NCI-H2081 (cell line): Measurements from ENCODE around the gene SEC14L3.
"Not testable (repeated sequence)": the region's sequence is repeated elsewhere in the genome, so short reads cannot be mapped to it uniquely, and the experiment has no call there.

Experiments
- DNase-seq, 2 experiments: peaks; one replicate each; lab custom pipeline; 2025; lab: John Stamatoyannopoulos, UW

The SEC14L3 gene

GRCh38 chr22:30485362-30485988, 13.7 kb upstream of the SEC14L3 start:
- DNase-seq: peak in 1 of 2 experiments; percentile 6

DNA sequence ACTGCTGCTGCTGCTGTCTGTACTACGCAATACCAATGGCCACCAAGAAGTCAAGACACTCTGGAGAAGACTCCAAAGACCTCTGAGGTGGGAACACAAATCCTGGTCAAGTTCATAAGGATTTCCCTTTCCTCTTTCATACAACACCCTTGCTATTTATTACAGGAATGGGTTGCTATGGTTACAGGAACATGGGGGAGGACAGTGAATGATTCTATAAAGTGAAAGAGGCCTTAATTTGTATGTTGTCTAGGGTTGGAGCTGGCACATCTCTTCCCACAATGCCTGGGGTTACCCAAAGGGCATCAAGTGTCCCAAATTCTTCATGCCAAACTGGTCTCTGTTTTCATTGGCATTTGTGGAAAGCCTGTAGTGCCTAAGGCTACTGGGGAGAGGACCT, 11.4 kb upstream of the SEC14L3 start:
- DNase-seq: no peak

- DNase-seq: no peak
These were observed 9.9 kb upstream of the SEC14L3 start for GRCh38 chr22:30481711-30482110.

DNA sequence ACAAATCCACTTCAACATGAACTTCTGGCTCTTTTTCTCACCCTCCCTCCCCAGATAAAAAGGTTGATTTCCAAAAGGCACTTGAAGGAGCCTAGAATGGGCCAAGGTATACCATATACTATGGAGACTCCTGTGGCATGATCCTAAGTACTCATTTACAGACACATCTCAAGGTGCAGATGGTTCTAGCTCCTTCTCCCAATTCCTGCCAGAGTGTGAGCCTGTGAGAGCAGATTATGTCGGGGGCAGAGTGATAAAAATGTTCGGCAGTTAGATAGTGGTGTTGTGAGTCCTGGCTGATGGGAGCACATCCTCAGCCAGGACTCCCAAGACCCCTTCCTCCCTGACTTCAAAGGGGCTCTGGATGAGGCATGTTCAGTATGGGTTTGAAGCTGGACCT, 8.2 kb upstream of the SEC14L3 start:
- DNase-seq: no peak

DNA sequence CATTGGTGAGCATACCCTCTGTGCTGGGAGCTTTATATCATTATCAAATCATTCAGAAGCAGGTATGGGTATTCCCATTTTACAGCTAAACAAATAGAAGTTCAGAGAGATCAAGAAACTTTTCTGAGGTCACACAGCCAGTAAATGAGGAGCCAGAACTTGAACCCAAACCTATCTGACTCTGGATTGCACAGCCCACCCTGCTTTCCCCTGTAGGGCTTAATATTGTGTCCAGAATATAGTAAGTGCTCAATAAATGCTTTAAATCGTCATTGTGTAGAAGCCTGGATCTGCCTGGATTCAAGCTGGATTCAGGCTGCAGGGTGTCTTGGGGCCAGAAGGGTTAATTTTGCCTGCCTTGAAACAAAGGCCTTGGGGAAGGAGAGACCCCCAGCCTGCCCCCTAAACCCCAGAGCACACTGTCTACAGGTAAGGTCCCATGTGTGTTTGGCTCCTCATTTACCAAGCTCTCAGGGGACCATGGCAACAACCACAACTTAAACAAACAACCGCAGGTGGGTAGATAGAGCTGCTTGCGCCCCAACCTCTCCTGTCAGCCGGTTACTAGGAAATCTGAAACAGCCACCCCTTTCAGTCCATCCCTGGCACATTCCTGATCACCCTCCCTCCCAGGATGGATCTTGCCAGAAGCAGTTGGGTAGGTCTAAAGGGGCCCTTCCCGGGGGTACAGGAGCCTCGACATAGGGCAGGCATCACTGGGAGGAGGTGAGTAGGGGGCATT, 3.0 kb upstream of the SEC14L3 start:
- peak; percentile 26 to 37 for DNase-seq

GRCh38 chr22:30474121-30474520, 2.3 kb upstream of the SEC14L3 start:
- no peak for DNase-seq

DNA sequence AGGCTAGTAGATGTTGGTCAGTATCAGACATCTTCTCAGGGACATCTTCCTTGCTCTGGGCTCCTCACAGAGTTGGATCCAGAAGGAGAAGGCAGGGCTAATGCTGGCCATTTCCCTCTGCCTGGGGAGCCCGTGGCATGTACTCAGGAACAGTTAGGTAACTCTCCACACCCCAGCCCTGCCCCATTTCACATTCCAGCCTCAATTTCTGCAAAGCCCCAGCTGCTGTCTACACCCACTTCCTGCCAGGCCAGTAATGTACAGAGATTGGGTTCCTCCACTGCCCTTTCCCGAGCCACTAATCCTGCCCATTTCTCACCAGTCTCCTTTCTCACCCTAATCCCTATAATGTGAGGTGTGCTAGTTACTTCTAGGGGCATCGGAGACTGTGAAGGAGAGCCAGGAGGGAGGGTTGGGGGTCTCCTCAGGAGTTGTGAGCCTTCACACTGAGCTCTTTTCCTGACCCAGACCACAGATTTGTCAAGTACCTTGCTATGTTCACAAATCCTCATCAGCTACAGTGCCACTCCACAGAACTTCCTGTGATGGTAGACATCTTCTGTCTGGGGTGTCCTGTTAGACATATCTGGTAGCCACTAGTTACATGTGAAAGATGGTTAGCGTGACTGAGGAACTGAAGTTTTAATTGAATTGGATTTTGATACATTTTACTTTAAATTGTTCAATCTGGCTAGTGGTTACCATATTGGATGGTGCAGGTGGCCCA, 1.3 kb upstream of the SEC14L3 start:
- no peak for DNase-seq

GRCh38 chr22:30470655-30471054, 1.2 kb downstream of the SEC14L3 start:
- DNase-seq: no peak

DNA sequence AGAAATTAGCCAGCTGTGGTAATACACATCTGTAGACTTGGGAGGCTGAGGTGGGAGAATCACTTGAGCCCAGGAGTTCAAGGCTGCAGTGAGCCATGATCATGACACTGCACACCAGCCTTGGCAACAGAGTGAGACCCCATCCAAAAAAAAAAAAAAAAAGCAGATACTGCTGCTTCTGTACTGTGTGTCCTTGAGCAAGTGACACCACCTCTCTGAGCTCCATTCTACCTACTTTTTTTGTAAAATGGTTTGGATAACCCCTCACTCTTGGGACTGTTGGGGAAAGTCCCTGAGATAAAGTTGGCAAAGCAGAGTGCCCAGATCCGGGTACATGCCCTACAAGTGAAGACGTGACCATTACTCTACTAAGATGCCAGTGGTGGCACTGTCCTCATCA, 2.7 kb downstream of the SEC14L3 start:
- DNase-seq: no peak

- DNase-seq: not testable (repeated sequence)
These were observed 11.3 kb downstream of the SEC14L3 start for GRCh38 chr22:30460555-30460954.

DNA sequence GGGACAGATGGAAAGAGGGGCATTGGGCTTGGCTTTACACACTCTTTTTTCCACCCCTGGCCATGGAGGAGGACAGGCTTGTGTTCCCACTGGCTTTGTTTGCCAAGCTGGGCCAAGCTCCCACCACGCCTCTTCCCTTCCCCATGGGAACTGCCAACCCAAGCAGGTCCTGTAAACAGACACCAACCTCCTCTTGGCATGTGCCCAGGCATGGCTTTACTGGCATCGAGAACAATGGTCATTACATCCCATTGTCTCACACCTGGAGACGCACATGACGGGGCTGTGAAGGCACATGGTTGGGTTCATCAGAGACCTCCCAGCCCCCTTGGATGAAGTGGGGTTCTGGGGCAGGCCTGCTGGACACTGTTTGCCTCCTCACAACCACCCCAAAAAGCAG, 11.7 kb downstream of the SEC14L3 start:
- DNase-seq: peak; percentile 49 to 70

- no peak for DNase-seq
These were observed 12.4 kb downstream of the SEC14L3 start for GRCh38 chr22:30459181-30460052.

- no peak for DNase-seq
These were observed 13.8 kb downstream of the SEC14L3 start for GRCh38 chr22:30457981-30458380.

DNA sequence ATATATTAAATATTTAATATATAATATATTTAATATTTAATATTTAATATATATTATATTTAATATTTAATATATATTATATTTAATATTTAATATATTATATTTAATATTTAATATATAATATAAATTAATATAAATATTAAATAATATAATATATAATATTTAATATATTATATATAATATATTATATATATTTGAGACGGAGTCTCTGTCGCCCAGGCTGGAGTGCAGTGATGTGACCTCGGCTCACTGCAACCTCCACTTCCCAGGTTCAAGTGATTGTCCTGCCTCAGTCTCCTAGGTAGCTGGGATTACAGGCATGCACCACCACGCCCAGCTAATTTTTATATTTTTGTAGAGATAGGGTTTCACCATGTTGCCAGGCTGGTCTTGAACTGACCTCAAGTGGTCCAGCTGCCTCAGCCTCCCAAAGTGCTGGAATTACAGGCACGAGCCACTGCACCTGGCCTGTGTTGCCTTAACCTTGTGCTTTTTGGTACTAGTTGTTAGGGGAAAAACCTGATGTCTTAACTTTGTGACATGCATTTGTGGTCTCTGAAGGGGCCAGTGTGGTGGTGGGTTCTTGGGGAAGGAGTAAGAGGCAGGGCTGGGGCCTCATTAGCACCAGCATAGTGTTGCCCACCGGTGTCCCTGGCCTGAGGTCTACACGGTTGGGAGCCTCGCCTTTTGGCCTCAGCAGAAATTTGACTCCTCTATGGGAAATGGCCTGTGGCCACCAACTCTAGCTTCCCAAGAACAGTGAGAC, 16.6 kb downstream of the SEC14L3 start:
- DNase-seq: no peak

DNA sequence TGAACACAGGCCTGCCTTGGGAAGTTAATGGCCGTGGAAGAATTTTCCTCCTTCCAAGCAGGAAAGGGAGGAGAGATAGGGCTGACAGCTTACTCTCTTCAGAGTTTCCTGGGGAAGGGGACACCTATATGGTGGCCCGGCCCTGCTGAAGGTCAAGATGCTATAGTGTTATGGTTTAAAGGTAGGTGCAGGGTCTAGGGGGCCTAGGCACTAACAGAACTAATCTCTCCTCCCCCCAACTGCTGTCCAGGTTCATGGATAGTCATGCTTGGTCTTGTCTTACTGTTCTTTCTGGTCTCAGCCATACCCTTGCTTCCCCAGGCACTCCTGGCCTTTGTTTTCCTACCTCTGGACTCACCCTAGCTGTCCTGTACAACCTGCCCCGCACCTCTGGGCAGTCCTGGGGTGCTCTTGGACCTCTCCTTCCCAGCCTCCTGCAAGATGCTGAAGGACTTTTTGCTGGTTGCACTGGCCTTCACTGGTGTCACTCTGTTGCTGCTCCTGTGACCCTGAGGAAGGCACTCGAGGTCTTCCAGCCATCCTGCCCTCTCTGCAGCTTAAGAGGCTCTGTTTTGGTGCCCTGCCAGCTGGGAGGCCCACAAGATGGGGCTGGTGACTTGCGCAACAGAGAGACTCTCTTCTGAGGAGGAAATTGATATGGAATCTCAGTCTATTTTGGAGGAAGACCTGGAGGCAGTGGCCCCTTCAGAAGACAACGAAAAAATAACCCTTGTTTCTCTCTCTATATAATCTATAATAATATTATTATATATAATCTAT, 17.9 kb downstream of the SEC14L3 start:
- no peak for DNase-seq

DNA sequence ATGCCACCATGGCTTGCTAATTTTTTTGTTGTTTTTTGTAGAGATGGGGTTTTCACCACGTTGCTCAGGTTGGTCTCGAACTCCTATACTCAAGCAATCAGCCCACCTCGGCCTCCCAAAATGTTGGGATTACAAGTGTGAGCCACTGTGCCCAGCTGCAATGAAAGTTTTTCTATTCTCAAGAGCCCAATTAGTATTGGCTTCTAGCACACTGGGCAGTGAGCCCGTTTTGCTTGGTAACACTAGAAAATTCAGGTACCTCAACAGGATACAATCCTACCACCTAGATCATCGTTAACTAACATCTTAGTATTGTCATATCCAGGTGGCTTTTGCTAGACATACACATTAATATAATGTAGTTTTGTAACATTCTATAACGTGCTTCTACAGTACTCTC, 19.0 kb downstream of the SEC14L3 start:
- no peak for DNase-seq

GRCh38 chr22:30451488-30451887, 20.3 kb downstream of the SEC14L3 start:
- DNase-seq: not testable (repeated sequence)

- DNase-seq: no peak
These were observed 24.2 kb downstream of the SEC14L3 start for GRCh38 chr22:30447656-30448055.

DNA sequence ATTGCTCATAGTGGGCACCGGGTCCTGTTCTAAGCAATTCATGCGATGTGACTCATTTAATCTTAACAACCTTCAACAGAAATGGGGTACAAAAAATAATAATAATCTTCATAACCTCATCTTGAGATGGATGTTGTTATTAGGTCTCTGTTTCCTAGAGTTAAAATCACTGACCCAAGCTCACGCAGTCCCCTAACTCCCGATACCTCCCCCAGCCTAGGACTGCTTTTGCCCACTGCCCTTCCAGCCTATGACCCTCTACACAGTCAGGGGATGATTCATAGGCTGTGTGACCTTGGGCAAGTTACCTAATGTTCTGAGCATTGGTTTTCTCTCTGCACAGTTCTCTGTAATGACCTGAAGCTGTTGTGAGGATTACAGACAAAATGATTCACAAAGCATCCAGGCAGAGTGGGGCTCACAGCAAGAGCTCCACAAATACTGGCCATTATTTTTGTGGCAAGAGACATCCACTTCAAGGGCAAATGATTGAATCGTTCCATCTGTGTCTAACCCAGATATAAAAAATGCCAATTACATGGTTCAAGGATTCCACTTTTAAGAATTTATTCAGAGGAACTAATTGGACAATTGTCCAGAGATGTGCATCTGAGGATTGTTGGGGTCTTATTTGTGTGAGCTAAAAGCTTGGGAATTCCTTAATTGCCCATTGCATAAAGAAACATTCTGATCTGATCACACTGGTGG, 26.2 kb downstream of the SEC14L3 start:
- DNase-seq: no peak
